AG10803 (cell line): ENCODE measurements around the gene PACSIN2.

Experiments used
- DNase-seq: peaks from one replicate; pipeline ENCODE4 v3.0.0; 2010; ENCODE audit warnings: low read depth
- H3K4me3 ChIP-seq: 2 replicates; pipeline ENCODE4 v1.5.1; 2011; ENCODE audit warnings: mild to moderate bottlenecking, low read length, control low read depth
- CTCF ChIP-seq: conservative IDR thresholded peaks from 2 replicates; pipeline ENCODE4 v1.5.1; 2011; ENCODE audit warnings: mild to moderate bottlenecking, low read length, control low read depth, inconsistent platforms

PACSIN2 gene

GRCh38 chr22:42856179-42856864, 158.6 kb downstream of the PACSIN2 start:
- TF ChIP-seq CTCF = no peak
- peak; percentile 37 for DNase-seq

GRCh38 chr22:42855721-42856120, 159.2 kb downstream of the PACSIN2 start:
- peak overlapping the region; percentile 95 for H3K4me3 ChIP-seq
- DNase-seq = no peak
- no peak for TF ChIP-seq CTCF

More at GRCh38 chr22:42856179-42856864, 158.6 kb downstream of the PACSIN2 start:
- peak overlapping the region; percentile 95 for H3K4me3 ChIP-seq

- peak overlapping the region; percentile 95 for H3K4me3 ChIP-seq
- DNase-seq = no peak
- TF ChIP-seq CTCF = no peak
Measured at GRCh38 chr22:42855211-42855610, 159.7 kb downstream of the PACSIN2 start.

GRCh38 chr22:42848941-42849550, 165.9 kb downstream of the PACSIN2 start:
- TF ChIP-seq CTCF = no peak
- no peak for DNase-seq
- no peak overlapping the region for H3K4me3 ChIP-seq

- TF ChIP-seq CTCF = no peak
- DNase-seq = no peak
- no peak overlapping the region for H3K4me3 ChIP-seq
Measured at GRCh38 chr22:42847110-42847509, 167.8 kb downstream of the PACSIN2 start.

GRCh38 chr22:42844756-42845155, 170.2 kb downstream of the PACSIN2 start:
- no peak for DNase-seq
- TF ChIP-seq CTCF = no peak

More at GRCh38 chr22:42844756-42845155, 170.2 kb downstream of the PACSIN2 start:
- no peak overlapping the region for H3K4me3 ChIP-seq
